Smooth muscle cell (in vitro differentiated cells): ENCODE measurements around the gene CBX3. TPM values are rescaled to one million over a fixed set of nuclear protein-coding genes. Genes with fewer than 3 reads are reported as not detected.
"Not testable (repeated sequence)": the region's sequence is repeated elsewhere in the genome, so short reads cannot be mapped to it uniquely, and the experiment has no call there.

Source experiments
- DNase-seq: peaks from one replicate; lab custom pipeline; 2025; ENCODE audit not compliant: unreplicated experiment; lab: John Stamatoyannopoulos, UW
- H2AFZ ChIP-seq: fragments of 200-600 bp; sonication (generic); 2 replicates; pipeline ENCODE4 v1.6.0; 2016; ENCODE audit warnings: antibody characterized with exemption, low read depth, mild to moderate bottlenecking
- H3F3A ChIP-seq: fragments of 200-600 bp; sonication (generic); 2 replicates; pipeline ENCODE4 v1.6.0; 2017; ENCODE audit warnings: antibody characterized with exemption, low read depth
- H3K27ac ChIP-seq: fragments of 200-600 bp; sonication (generic); 2 replicates; pipeline ENCODE4 v1.5.1; 2016; ENCODE audit warnings: low read depth, mild to moderate bottlenecking
- H3K27me3 ChIP-seq: fragments of 200-600 bp; sonication (generic); 2 replicates; pipeline ENCODE4 v1.6.1; 2016; ENCODE audit warnings: low read depth, mild to moderate bottlenecking
- H3K36me3 ChIP-seq: fragments of 200-600 bp; sonication (generic); 2 replicates; pipeline ENCODE4 v1.5.1; 2016; ENCODE audit warnings: low read depth
- H3K4me1 ChIP-seq: fragments of 200-600 bp; sonication (generic); 2 replicates; pipeline ENCODE4 v1.5.1; 2016; ENCODE audit warnings: low read depth
- H3K4me2 ChIP-seq: fragments of 200-600 bp; sonication (generic); 2 replicates; pipeline ENCODE4 v1.6.0; 2016; ENCODE audit warnings: mild to moderate bottlenecking
- H3K4me3 ChIP-seq: fragments of 200-600 bp; sonication (generic); 2 replicates; pipeline ENCODE4 v1.5.1; 2016; ENCODE audit warnings: mild to moderate bottlenecking
- H3K79me2 ChIP-seq: fragments of 200-600 bp; sonication (generic); 2 replicates; pipeline ENCODE4 v1.6.0; 2016; ENCODE audit warnings: low read depth, mild to moderate bottlenecking
- H3K9ac ChIP-seq: fragments of 200-600 bp; sonication (generic); 2 replicates; pipeline ENCODE4 v1.6.0; 2016; ENCODE audit warnings: low read depth
- H3K9me3 ChIP-seq: fragments of 200-600 bp; sonication (generic); replicated peaks from 2 replicates; pipeline ENCODE4 v1.5.1; 2016; ENCODE audit warnings: low read depth
- H4K20me1 ChIP-seq: fragments of 200-600 bp; sonication (generic); 2 replicates; pipeline ENCODE4 v1.6.0; 2016; ENCODE audit warnings: low read depth
- WGBS: methylation state at CpG from one replicate; pipeline ENCODE4 v1.1.7; 2016; ENCODE audit warnings: low lambda C conversion rate; 5-methylcytosine and 5-hydroxymethylcytosine counted together
- polyA plus RNA-seq: library from polyadenylated mRNA; unstranded; fragments of >200 nt; fragmentation: Nextera tagmentation; extraction: Ambion mirVana; gene quantifications from 2 replicates; pipeline ENCODE4 v1.2.1, GENCODE V29; 2016
- total RNA-seq: library from RNA; depleted of rRNA; stranded (reverse); fragments of >200 nt; gene quantifications from 2 replicates; pipeline ENCODE4 v1.2.3, GENCODE V29; 2014
- TF ChIP-seq, protein P1 (sequence below): fragments of 200-600 bp; sonication (generic); IDR thresholded peaks from 2 replicates; pipeline ENCODE4 v1.5.1; 2017; ENCODE audit warnings: borderline replicate concordance, mild to moderate bottlenecking, antibody characterized with exemption; ENCODE audit not compliant: insufficient read depth, poor library complexity, severe bottlenecking

The CBX3 gene
- total RNA-seq (156 and 181 TPM in 2 replicates), polyA plus RNA-seq (118 and 119 TPM in 2 replicates)

DNA sequence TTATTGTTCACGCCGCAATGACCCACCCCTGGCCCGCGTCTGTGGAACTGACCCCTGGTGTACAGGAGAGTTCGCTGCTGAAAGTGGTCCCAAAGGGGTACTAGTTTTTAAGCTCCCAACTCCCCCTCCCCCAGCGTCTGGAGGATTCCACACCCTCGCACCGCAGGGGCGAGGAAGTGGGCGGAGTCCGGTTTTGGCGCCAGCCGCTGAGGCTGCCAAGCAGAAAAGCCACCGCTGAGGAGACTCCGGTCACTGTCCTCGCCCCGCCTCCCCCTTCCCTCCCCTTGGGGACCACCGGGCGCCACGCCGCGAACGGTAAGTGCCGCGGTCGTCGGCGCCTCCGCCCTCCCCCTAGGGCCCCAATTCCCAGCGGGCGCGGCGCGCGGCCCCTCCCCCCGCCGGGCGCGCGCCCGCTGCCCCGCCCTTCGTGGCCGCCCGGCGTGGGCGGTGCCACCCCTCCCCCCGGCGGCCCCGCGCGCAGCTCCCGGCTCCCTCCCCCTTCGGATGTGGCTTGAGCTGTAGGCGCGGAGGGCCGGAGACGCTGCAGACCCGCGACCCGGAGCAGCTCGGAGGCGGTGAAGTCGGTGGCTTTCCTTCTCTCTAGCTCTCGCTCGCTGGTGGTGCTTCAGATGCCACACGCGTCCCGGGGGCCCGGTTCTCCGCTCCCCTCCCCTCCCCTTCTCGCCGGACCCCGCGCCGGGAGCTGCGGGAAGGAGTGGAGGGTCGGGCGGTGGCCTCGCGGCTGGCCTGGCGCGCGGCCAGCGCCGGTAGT, at the start of gene CBX3:
TSS of gene CBX3 (plus strand) at position 499 of the 772 bp plus-strand sequence. CDS start 1,254 bp downstream, outside the sequence.
- Histone ChIP-seq H3K4me2 (peak within 1 kb of the TSS; percentile 93), H3F3A (peaks cover 10% of the 10 kb centered on the region), H3K4me3 (peak within 1 kb of the TSS; percentile 97), H3K36me3 (peaks cover 8% of the 10 kb centered on the region), H3K27me3 (no peaks in the 10 kb centered on the region), H2AFZ (peak within 1 kb of the TSS; percentile 74), H3K9ac (peak within 1 kb of the TSS; percentile 96), H3K27ac (peak within 1 kb of the TSS; percentile 93), H3K9me3 (no peaks in the 10 kb centered on the region), H3K79me2 (peaks cover 89% of the 10 kb centered on the region), H3K4me1 (peaks cover 49% of the 10 kb centered on the region), H4K20me1 (peaks cover 84% of the 10 kb centered on the region)
- DNase-seq: peak; percentile 96
- 2% methylated on average over 45 of the region's 86 CpGs for WGBS
- TF ChIP-seq, protein P1, sequence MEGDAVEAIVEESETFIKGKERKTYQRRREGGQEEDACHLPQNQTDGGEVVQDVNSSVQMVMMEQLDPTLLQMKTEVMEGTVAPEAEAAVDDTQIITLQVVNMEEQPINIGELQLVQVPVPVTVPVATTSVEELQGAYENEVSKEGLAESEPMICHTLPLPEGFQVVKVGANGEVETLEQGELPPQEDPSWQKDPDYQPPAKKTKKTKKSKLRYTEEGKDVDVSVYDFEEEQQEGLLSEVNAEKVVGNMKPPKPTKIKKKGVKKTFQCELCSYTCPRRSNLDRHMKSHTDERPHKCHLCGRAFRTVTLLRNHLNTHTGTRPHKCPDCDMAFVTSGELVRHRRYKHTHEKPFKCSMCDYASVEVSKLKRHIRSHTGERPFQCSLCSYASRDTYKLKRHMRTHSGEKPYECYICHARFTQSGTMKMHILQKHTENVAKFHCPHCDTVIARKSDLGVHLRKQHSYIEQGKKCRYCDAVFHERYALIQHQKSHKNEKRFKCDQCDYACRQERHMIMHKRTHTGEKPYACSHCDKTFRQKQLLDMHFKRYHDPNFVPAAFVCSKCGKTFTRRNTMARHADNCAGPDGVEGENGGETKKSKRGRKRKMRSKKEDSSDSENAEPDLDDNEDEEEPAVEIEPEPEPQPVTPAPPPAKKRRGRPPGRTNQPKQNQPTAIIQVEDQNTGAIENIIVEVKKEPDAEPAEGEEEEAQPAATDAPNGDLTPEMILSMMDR: no peak

- H3K9ac ChIP-seq: no peak within 1 kb of the TSS
- H2AFZ ChIP-seq: peak within 1 kb of the TSS; percentile 55
- H4K20me1 ChIP-seq: no peaks in the 10 kb centered on the region
- H3K4me3 ChIP-seq: peak within 1 kb of the TSS; percentile 53
- peaks cover 38% of the 10 kb centered on the region for H3K27me3 ChIP-seq
- H3K79me2 ChIP-seq: no peaks in the 10 kb centered on the region
- WGBS: under 1% methylated on average over 46 of the region's 95 CpGs
- no peaks in the 10 kb centered on the region for H3K36me3 ChIP-seq
- no peak within 1 kb of the TSS for H3K27ac ChIP-seq
- DNase-seq: no peak
- peak within 1 kb of the TSS; percentile 86 for H3K4me2 ChIP-seq
- no peaks in the 10 kb centered on the region for H3K9me3 ChIP-seq
- peaks cover 5% of the 10 kb centered on the region for H3F3A ChIP-seq
- H3K4me1 ChIP-seq: peaks cover 11% of the 10 kb centered on the region
- TF ChIP-seq, protein P1: peak; percentile 6
Measured at GRCh38 chr7:26151953-26152781, 49.4 kb upstream of the CBX3 start, which contains the start of gene NFE2L3. Gene NFE2L3, plus strand, starts transcription at chr7:26152198. Its CDS starts 301 bp downstream, at chr7:26152499.

DNA sequence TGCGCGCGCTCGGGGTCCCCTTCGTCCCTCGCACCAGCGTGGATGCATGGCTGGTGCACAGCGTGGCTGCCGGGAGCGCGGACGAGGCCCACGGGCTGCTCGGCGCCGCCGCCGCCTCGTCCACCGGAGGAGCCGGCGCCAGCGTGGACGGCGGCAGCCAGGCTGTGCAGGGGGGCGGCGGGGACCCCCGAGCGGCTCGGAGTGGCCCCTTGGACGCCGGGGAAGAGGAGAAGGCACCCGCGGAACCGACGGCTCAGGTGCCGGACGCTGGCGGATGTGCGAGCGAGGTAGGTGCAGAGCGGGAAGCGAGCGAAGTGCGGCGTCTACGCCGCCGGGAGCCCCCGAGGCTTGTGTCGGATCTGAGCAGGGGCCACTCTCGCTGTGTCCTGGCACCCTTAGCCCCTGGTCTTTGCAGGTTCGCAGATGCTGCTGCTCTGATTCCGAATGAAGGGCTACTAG, 48.7 kb upstream of the CBX3 start:
- H4K20me1 ChIP-seq, H3F3A ChIP-seq, H3K9me3 ChIP-seq, H3K36me3 ChIP-seq, DNase-seq, H3K9ac ChIP-seq, H3K27ac ChIP-seq, H3K79me2 ChIP-seq: not testable (repeated sequence)
- Histone ChIP-seq H3K4me1 (peaks cover 11% of the 10 kb centered on the region), H3K4me2 (peak overlapping the region; percentile 86), H2AFZ (peak overlapping the region; percentile 33), H3K4me3 (peak overlapping the region; percentile 53), H3K27me3 (peaks cover 38% of the 10 kb centered on the region)
- WGBS: 3% methylated on average over 50 of the region's 54 CpGs

GRCh38 chr7:26153241-26153822, 48.2 kb upstream of the CBX3 start:
- Histone ChIP-seq H3K36me3 (no peaks in the 10 kb centered on the region), H4K20me1 (no peaks in the 10 kb centered on the region), H3K27ac (no peak overlapping the region), H3K4me2 (peak overlapping the region; percentile 86), H3K79me2 (no peaks in the 10 kb centered on the region), H3K27me3 (peaks cover 38% of the 10 kb centered on the region), H3F3A (peaks cover 5% of the 10 kb centered on the region), H3K4me1 (peaks cover 11% of the 10 kb centered on the region), H3K9ac (no peak overlapping the region), H3K4me3 (peak overlapping the region; percentile 53), H2AFZ (peak overlapping the region; percentile 33), H3K9me3 (no peaks in the 10 kb centered on the region)
- TF ChIP-seq, protein P1: no peak
- 10% methylated on average over 18 of the region's 18 CpGs for WGBS
- no peak for DNase-seq
